Activated CD8-positive, alpha-beta memory T cell treated with anti-CD3 and anti-CD28 coated beads for 48 hours (primary cell): Measurements from ENCODE around the gene HAUS2.
"Not testable (repeated sequence)": the region's sequence is repeated elsewhere in the genome, so short reads cannot be mapped to it uniquely, and the experiment has no call there.

Experiments
- DNase-seq, 3 experiments: peaks; one replicate each; pipeline ENCODE4 v3.0.0-alpha.2; 2020; ENCODE audit warnings: low read depth in 2 of 3, low spot score in 2 of 3

The HAUS2 gene

GRCh38 chr15:42575188-42576039, 26.8 kb downstream of the HAUS2 start, which contains the start of gene STARD9:
TSS of gene STARD9 (plus strand) at chr15:42575606. CDS start at chr15:42575716, 110 bp downstream.
- DNase-seq: peak; percentile 81 to 91 (median 85)

DNA sequence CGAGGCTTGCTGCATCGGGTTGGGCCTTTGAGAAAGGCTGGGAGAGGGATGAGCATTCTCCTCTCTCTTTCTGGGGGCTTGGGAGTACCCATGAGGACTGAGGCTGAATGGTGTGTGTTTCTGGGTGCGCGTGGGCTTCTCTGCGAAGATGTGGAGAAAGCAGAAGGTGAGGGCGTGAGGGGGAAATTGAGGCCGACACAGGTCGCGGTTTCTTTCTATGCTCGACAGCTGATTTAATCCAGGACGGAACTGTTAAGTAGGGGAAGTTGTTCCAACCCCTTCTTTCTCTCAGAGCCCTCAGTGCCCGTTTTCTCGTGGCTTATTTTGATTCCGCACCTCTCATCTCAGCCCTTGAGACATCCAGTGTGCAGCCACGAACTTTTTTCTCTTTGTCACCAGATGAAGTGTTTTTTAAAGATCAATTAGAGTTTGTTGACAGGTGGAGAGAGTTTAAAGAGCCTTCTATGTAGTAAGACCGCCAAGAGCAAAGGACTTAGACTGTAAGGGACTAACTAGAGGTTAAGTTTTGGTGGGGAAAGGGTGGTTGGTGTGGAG, 27.5 kb downstream of the HAUS2 start:
- DNase-seq: no peak

DNA sequence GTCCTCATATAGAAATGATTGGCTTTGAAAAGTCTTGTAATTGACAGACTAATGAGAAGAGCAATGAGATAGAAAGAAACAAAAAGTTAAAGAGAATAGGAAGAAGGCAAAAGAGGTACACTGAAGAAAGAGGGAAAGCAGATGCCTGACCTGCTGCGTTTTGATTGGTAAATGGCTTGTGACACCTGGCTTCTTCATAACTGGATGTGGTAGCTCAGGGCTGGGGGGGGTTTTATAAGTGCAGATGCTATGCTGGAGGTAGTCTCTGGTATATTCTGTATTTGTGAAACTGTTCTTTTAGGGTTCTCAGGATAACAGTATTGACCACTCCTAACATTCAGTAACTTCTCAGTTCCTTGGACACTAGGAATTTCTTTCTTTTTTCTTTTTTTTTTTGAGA, 28.1 kb downstream of the HAUS2 start:
- no peak for DNase-seq

DNA sequence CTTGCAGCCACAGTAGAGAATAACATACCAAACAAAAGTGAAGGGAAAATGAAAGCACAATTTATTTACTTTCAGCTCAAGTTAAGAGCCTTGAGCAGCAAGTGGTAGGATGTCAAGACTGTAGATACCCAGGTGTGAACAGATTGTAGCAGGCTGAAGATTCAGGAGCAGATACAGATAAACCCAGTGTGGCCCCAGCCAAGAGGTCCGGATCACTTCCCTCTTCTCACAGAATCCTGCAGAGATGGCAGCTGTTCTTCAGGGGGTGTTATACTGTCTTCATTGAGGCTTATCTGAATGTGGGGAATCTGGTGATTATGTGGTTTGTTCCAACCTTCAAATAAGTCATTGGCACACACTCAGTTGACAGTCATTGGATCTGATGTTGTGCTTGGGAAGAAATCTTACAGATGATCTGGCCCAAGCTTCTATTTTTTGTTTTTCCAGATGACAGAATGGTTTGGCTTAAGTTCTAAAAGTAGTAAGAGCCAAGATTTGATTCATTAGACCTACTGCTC, 28.9 kb downstream of the HAUS2 start:
- DNase-seq: no peak

- DNase-seq: no peak
Observed at GRCh38 chr15:42578984-42579537, 30.4 kb downstream of the HAUS2 start.

DNA sequence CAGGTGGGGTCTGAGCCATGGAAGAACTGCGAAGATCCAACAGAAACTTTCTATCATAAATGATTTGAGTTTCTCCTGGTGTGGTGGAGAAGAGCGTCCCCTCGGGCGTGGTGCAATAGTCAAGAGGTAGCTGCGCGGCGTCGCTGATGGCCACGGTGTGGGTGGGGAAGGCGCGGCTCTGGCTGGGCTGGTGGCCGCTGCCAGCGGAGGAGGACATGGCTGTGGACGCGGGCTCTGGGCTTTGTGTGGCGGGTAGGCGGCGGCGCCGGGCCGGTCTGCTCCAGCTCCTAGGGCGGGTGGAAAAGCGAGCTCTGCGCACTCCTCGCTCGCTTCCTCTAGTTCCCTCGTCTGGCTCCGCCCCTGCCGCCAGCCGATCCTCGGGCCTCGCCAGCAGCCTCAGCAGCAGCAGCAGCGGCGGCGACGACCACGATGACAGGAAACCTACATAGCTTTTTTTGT, 32.7 kb downstream of the HAUS2 start:
- peak; percentile 24 to 57 (median 51) for DNase-seq

DNA sequence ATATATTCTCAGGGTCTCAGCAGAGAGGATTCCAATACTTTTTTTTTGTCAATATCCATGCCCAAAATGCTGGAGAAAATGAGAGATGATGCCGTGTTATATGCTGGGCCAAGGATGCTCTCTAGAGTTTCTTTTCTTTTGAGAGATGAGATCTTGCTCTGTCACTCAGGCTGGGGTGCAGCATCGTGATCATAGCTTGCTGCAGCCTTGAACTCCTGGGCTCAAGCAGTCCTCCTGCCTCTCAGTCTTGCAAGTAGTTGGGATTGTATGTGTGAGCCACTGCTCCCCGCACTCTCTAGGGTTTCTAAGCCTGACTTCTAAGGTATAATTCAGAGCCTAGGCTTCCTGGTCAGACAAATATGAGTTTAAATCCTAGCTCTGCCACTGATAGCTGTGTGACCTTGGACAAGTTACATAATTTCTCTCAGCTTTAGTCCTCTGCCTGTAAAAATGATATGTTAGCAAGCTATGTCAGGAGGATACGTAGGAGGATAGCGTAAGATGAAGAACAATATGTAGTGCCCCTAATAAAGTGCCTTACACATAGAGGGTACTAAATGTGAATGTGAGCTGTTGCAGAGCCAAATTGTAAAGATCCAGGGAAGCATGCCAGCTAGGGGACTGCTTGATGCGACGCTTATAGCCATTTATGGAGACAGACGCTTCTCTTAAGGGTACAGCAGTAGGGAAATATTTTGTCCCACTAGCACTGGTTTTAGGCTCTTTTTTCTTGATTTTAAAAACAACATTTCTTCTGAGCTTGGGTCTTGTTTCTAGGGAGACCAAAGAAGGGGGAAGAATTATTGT, 34.1 kb downstream of the HAUS2 start:
- DNase-seq: no peak

DNA sequence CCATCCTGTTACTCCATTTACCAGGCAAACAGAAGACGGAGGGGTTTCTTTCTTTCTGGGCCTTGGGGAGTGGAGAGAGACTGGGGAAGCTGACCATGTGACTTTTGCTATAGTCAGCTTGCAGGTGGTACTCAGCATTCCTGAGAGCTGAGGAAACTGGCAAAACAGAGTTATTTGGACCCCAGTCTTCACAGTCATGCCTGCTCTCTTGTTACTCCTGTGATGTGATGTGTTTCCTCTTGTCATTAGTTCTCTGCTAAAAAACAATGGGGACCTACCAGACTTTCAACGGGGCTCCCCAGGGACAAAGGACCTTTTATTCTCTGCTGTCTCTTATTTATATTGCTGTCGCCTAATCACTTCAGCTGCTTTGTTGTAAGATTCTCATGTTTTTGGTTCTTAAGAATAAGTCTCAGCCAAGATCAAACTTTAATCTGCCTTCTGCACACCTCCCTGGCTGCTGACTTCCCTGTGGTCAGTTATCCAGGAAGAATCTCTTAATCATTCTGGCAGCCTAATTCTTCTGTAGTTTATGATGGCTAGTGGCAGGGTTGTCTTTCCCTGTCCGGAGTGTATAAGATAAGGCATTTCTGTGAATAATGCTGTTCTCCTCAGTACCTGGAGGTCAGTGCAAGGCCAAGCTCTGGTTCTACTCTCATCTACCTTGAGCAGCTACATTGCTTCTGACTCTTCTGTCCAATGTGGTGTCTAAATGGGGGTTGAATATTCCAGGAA, 35.6 kb downstream of the HAUS2 start:
- DNase-seq: no peak

GRCh38 chr15:42590619-42591237, 42.1 kb downstream of the HAUS2 start:
- DNase-seq: no peak

GRCh38 chr15:42591238-42591934, 42.7 kb downstream of the HAUS2 start:
- DNase-seq: no peak

DNA sequence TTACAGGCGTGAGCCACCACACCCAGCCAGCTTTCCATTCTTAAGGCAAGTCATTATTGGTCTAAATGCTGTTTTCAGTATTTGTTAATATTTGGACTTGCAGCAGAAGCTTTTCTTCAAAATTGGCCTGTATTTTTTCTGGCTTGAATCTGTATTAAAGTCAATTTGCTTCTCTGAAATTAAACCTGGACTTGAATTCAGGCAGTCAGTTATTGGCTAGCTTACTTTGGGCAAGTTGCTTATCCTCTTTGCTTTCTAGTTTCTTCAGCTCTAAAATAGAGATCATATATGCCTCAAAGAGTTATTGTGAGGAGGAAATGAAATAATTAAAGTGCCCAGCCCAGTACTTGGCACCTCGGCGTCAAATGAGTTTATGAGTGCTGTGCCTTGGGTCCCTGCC, 44.1 kb downstream of the HAUS2 start:
- no peak for DNase-seq

DNA sequence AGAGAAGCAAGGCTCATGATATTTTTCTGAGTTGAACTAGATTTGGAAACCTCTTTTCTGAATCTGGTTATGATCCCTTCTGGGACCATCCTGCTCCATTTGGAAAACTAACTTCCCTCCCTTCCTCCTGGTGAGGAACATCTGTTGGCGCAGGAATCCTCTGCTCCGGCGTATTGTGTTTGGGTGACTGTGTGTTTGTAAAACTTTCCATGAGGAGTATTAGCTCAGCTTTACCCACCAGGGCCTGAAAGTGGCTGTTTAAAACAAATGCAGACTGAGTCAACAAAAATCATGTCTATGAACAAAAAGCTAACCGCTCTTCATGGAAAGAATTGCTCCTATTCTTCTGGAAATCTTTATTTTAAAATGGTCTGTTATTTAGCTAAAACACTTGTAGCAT, 44.5 kb downstream of the HAUS2 start:
- no peak for DNase-seq

DNA sequence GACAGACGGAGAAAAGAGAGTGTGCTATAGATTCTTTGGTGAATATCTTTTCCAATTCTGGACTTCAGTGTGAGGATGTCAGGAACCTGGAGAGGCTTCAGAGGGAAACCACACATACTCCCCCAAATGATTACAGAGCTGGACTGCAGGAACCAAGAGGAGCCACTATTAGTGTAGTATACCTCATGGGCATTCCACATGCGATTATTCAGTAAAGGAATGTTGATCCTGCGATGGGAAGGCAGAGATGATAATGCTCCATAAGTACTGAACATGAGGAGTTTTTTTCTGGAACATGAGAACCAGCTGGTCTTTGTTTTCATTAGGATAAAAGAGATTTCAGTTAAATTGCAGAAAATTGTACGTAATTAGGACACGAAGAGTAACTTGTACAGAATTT, 45.5 kb downstream of the HAUS2 start:
- no peak for DNase-seq

- DNase-seq: no peak
Observed at GRCh38 chr15:42595626-42596240, 47.1 kb downstream of the HAUS2 start.

DNA sequence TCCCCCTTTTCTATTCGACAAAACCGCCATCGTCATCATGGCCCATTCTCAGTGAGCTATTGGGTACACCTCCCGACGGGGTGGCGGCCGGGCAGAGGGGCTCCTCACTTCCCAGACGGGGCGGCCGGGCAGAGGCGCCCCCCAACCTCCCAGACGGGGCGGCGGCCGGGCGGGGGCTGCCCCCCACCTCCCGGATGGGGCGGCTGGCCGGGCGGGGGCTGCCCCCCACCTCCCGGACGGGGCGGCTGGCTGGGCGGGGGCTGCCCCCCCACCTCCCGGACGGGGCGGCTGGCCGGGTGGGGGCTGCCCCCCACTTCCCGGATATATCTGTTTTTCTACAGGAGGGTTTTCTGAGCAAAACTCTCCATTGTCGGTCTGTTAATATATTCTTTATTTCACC, 52.7 kb downstream of the HAUS2 start:
- not testable (repeated sequence) for DNase-seq

GRCh38 chr15:42602501-42602900, 53.9 kb downstream of the HAUS2 start:
- no peak for DNase-seq

GRCh38 chr15:42603978-42604377, 55.3 kb downstream of the HAUS2 start:
- no peak for DNase-seq

DNA sequence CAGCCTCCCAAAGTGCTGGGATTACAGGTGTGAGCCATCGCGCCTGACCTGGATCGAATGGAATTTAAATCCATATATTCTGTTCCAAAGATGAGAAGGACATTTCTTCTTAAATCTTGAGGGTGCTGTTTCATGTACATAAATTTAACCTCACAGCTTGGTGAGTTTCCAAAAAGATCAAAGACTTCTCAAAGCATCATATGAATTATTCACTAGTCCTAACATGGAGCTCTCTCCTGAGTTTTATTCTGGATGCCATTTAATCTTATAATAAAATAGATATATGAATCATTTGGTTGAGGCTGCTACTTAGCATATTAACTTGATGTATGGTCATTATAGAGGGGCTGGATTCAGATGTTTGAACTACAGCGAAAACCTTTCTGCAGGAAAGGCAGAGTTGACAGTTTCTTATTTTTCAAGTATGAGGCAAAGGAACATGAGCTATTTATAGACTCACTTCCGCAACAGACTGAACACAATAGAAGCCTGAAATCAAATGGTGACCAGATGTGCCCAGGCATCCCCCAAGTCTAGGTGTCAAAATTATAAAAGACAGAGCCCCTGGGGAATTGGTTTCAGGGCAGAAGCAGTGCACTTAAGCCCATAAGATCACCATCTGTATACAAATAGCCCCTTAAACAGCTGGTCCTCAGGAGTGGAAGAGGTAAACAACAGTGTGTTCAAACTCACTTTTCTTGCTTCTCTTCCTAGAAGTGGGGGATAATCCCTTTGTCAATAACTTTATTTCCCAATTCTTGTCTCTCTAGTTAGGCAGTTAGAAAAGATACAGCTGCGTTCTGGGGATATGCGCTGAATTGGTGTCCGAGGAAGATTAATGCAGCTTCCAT, 56.5 kb downstream of the HAUS2 start:
- DNase-seq: no peak
